Endothelial cell (in vitro differentiated cells): ENCODE data around the gene BICD2. TPM values are rescaled to one million over a fixed set of nuclear protein-coding genes. Genes with fewer than 3 reads are reported as not detected.

Source experiments
- DNase-seq: peaks from one replicate; pipeline ENCODE4 v3.0.0; 2021; ENCODE audit warnings: low spot score
- H3K27ac Mint-ChIP-seq: one replicate; pipeline ENCODE4 v1.8.0; 2021; ENCODE audit warnings: mixed read lengths, inconsistent platforms; ENCODE audit not compliant: unreplicated experiment
- H3K27me3 Mint-ChIP-seq: one replicate; pipeline ENCODE4 v1.8.0; 2021; ENCODE audit warnings: mild to moderate bottlenecking, moderate library complexity, mixed read lengths, inconsistent platforms; ENCODE audit not compliant: unreplicated experiment
- H3K36me3 Mint-ChIP-seq: one replicate; pipeline ENCODE4 v1.8.0; 2021; ENCODE audit warnings: mild to moderate bottlenecking, low read depth, mixed read lengths, inconsistent platforms; ENCODE audit not compliant: unreplicated experiment
- H3K4me1 Mint-ChIP-seq: one replicate; pipeline ENCODE4 v1.8.0; 2021; ENCODE audit warnings: mild to moderate bottlenecking, mixed read lengths, inconsistent platforms; ENCODE audit not compliant: unreplicated experiment
- H3K4me3 Mint-ChIP-seq: one replicate; pipeline ENCODE4 v1.8.0; 2021; ENCODE audit warnings: mild to moderate bottlenecking, mixed read lengths, inconsistent platforms; ENCODE audit not compliant: unreplicated experiment
- H3K9me3 Mint-ChIP-seq: one replicate; pipeline ENCODE4 v1.8.0; 2021; ENCODE audit warnings: mixed read lengths, inconsistent platforms; ENCODE audit not compliant: unreplicated experiment
- CTCF ChIP-seq: fragments of 200-600 bp; sonication (generic); IDR thresholded peaks from one replicate; pipeline ENCODE4 v1.5.0; 2021; ENCODE audit warnings: antibody characterized with exemption; ENCODE audit not compliant: unreplicated experiment
- total RNA-seq: library from RNA; stranded (reverse); fragmentation: NEBNext Ultra II Directional; extraction: Animal tissue kit (Norgen Biotek cat#: 25700); gene quantifications from one replicate; pipeline ENCODE4 v1.2.1, GENCODE V29; 2021; ENCODE audit not compliant: unreplicated experiment

The BICD2 gene
- total RNA-seq, 1 donor from 2014 or later = 31.8 TPM

- Mint-ChIP-seq H3K9me3 (no peaks in the 10 kb centered on the region), H3K27ac (no peak overlapping the region), H3K4me1 (peaks cover 6% of the 10 kb centered on the region), H3K36me3 (no peaks in the 10 kb centered on the region), H3K4me3 (no peak overlapping the region), H3K27me3 (peaks cover 1% of the 10 kb centered on the region)
- DNase-seq = no peak
- no peak for TF ChIP-seq CTCF
Measured at GRCh38 chr9:92682269-92682668, 82.4 kb downstream of the BICD2 start.

- Mint-ChIP-seq H3K27ac (no peak overlapping the region), H3K36me3 (no peaks in the 10 kb centered on the region), H3K9me3 (no peaks in the 10 kb centered on the region), H3K27me3 (peaks cover 1% of the 10 kb centered on the region), H3K4me3 (no peak overlapping the region), H3K4me1 (peaks cover 9% of the 10 kb centered on the region)
- TF ChIP-seq CTCF = no peak
- no peak for DNase-seq
Measured at GRCh38 chr9:92680166-92681119, 84.2 kb downstream of the BICD2 start.

GRCh38 chr9:92679413-92680165 is 85.0 kb downstream of the BICD2 start:
- H3K27me3 Mint-ChIP-seq = peaks cover 1% of the 10 kb centered on the region
- no peak overlapping the region for H3K27ac Mint-ChIP-seq
- H3K4me3 Mint-ChIP-seq = no peak overlapping the region
- no peaks in the 10 kb centered on the region for H3K36me3 Mint-ChIP-seq
- H3K9me3 Mint-ChIP-seq = no peaks in the 10 kb centered on the region
- no peak for TF ChIP-seq CTCF
- DNase-seq = no peak
- H3K4me1 Mint-ChIP-seq = peaks cover 12% of the 10 kb centered on the region

- Mint-ChIP-seq H3K9me3 (no peaks in the 10 kb centered on the region), H3K36me3 (no peaks in the 10 kb centered on the region), H3K27ac (peak overlapping the region; percentile 67), H3K4me1 (peaks cover 12% of the 10 kb centered on the region), H3K4me3 (peak overlapping the region; percentile 74), H3K27me3 (peaks cover 15% of the 10 kb centered on the region)
- no peak for TF ChIP-seq CTCF
- no peak for DNase-seq
Measured at GRCh38 chr9:92671323-92671722, 93.3 kb downstream of the BICD2 start.
